ENCODE measurements around the gene NOS1. TPM values are rescaled to one million over a fixed set of nuclear protein-coding genes. Genes with fewer than 3 reads are reported as not detected.
"Not testable (repeated sequence)": the region's sequence is repeated elsewhere in the genome, so short reads cannot be mapped to it uniquely, and the experiment has no call there.

NOS1 gene
- total RNA-seq, 1 donor from 2014 or later: 0.05 TPM

DNA sequence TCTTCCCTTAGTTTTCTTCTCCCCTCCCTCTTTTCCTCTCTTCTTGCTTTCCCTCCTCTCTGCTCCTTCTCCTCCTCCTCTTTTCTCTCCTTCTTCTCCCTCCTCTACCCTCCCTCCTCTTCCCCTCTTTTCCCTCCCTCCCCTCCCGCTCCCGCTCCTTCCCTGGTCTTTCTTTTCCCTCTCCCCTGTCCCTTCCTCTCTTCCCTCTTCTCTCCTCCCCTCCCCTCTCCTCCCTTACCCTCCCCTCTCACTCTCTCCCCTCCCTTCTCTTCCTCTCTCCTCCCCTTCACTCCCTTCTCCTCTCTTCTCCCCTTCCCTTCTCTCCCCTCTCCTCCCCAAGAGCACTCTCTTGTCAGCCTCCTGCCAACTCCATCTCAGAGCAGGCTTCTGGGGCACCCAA, 153.8 kb downstream of the NOS1 start:
- H3K27me3 Mint-ChIP-seq (ENCODE audit: unreplicated experiment): peaks cover 35% of the 10 kb centered on the region
- no peak overlapping the region for H3K27ac Mint-ChIP-seq (ENCODE audit: unreplicated experiment)
- no peak overlapping the region for H3K4me3 Mint-ChIP-seq (ENCODE audit: unreplicated experiment)
- H3K36me3 Mint-ChIP-seq (ENCODE audit: unreplicated experiment): no peaks in the 10 kb centered on the region
- TF ChIP-seq, protein P1, sequence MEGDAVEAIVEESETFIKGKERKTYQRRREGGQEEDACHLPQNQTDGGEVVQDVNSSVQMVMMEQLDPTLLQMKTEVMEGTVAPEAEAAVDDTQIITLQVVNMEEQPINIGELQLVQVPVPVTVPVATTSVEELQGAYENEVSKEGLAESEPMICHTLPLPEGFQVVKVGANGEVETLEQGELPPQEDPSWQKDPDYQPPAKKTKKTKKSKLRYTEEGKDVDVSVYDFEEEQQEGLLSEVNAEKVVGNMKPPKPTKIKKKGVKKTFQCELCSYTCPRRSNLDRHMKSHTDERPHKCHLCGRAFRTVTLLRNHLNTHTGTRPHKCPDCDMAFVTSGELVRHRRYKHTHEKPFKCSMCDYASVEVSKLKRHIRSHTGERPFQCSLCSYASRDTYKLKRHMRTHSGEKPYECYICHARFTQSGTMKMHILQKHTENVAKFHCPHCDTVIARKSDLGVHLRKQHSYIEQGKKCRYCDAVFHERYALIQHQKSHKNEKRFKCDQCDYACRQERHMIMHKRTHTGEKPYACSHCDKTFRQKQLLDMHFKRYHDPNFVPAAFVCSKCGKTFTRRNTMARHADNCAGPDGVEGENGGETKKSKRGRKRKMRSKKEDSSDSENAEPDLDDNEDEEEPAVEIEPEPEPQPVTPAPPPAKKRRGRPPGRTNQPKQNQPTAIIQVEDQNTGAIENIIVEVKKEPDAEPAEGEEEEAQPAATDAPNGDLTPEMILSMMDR (IDR thresholded peaks at IDR 0.05): no peak
- H3K9me3 Mint-ChIP-seq (ENCODE audit: unreplicated experiment): no peaks in the 10 kb centered on the region
- no peak for DNase-seq (ENCODE audit: extremely low spot score, unreplicated experiment)
- H3K4me1 Mint-ChIP-seq (ENCODE audit: unreplicated experiment): no peaks in the 10 kb centered on the region

DNA sequence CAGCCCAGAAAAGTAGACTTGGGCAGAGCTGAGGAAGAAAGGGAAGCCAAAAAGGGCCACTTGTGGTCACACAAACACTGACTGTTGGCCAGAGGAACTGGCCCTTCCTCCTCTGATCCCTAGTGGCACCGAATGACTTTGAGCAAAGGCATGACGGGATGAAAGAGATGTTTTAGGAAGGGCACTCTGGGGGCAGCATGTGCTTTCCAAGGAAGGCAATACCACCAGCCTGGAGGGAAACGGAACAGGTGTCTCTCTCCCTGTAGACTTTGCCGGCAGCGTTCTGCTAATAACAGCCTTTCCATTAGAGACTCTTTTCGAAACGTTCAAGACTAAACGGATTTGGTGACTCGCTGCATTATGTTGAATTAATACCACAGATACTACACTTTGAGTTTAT, 158.9 kb downstream of the NOS1 start:
- Mint-ChIP-seq H3K4me1 (ENCODE audit: unreplicated experiment) (no peaks in the 10 kb centered on the region), H3K27me3 (ENCODE audit: unreplicated experiment) (peaks cover 40% of the 10 kb centered on the region), H3K27ac (ENCODE audit: unreplicated experiment) (no peak overlapping the region), H3K9me3 (ENCODE audit: unreplicated experiment) (no peaks in the 10 kb centered on the region), H3K4me3 (ENCODE audit: unreplicated experiment) (no peak overlapping the region), H3K36me3 (ENCODE audit: unreplicated experiment) (no peaks in the 10 kb centered on the region)
- DNase-seq (ENCODE audit: extremely low spot score, unreplicated experiment): no peak
- TF ChIP-seq, protein P1 (IDR thresholded peaks at IDR 0.05): no peak

DNA sequence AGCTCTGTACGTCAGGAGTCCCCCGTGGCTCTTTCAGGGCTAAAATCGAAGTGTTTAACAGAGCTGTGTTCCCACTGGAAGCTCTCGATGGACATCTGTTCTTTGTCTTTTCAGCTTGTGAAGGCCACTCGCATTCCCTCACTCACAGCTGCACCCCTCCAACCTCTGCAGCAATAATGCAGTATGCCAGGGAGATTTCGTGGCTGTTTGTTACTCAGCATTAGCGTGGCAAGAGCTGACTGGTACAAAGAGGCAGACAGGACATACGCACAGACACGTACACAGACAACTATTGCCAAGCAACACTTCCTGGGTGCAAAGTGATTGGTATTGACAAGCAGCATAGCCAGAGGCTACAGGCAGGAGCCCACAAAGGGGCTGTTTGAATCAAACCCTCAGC, 159.4 kb downstream of the NOS1 start:
- H3K27me3 Mint-ChIP-seq (ENCODE audit: unreplicated experiment): peaks cover 43% of the 10 kb centered on the region
- DNase-seq (ENCODE audit: extremely low spot score, unreplicated experiment): no peak
- no peaks in the 10 kb centered on the region for H3K36me3 Mint-ChIP-seq (ENCODE audit: unreplicated experiment)
- no peaks in the 10 kb centered on the region for H3K4me1 Mint-ChIP-seq (ENCODE audit: unreplicated experiment)
- TF ChIP-seq, protein P1 (IDR thresholded peaks at IDR 0.05): no peak
- H3K4me3 Mint-ChIP-seq (ENCODE audit: unreplicated experiment): no peak overlapping the region
- no peaks in the 10 kb centered on the region for H3K9me3 Mint-ChIP-seq (ENCODE audit: unreplicated experiment)
- no peak overlapping the region for H3K27ac Mint-ChIP-seq (ENCODE audit: unreplicated experiment)

DNA sequence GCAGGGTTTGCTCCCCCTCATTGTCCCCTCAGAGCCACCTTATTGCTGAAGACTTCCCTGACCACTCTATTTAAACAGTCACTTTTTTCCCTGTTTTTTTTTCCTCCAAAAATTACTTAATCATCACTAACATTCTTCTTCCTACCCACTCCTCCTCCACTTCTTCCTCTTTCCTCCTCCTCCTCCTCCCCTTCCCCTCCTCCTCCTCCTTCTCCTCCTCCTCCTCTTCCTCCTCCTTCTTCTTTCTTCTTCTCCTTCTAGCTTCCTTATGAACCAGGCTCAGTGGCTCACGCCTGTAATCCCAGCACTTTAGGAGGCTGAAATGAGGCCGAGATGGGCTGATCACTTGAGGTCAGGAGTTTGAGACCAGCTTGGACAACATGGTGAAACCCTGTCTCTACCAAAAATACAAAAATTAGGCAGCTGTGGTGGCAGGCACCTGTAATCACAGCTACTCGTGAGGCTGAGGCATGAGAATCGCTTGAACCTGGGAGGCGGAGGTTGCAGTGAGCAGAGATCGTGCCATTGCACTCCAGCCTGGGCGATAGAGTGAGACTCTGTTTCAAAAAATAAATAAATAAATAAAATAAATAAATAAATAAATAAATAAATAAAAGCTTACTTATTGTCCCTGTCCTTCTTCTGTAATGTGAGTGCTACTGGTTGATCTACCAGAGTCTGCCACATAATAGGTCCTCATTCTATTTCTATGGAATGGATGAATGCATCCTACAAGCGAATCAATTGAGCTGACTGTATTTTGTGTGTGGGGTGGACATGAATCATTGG, 161.3 kb downstream of the NOS1 start:
- not testable (repeated sequence) for H3K4me3 Mint-ChIP-seq (ENCODE audit: unreplicated experiment); H3K36me3 Mint-ChIP-seq (ENCODE audit: unreplicated experiment); H3K4me1 Mint-ChIP-seq (ENCODE audit: unreplicated experiment); DNase-seq (ENCODE audit: extremely low spot score, unreplicated experiment); H3K9me3 Mint-ChIP-seq (ENCODE audit: unreplicated experiment); H3K27ac Mint-ChIP-seq (ENCODE audit: unreplicated experiment)
- H3K27me3 Mint-ChIP-seq (ENCODE audit: unreplicated experiment): peaks cover 53% of the 10 kb centered on the region

DNA sequence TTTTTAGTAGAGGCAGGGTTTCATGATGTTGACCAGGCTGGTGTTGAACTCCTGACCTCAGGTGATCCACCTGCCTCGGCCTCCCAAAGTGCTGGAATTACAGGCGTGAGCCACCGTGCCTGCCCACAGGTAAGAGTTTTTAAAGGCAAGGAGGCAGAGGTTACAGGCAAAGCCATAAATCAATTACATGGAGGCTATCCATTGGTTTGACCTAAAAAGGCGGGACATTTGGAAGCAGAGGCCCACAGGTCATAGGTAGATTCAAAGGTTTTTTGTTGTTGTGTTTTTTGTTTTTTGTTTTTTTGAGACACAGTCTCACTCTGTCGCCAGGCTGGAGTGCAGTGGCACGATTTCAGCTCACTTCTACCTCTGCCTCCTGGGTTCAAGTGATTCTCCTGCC, 165.1 kb downstream of the NOS1 start:
- DNase-seq (ENCODE audit: extremely low spot score, unreplicated experiment); H3K27ac Mint-ChIP-seq (ENCODE audit: unreplicated experiment); H3K9me3 Mint-ChIP-seq (ENCODE audit: unreplicated experiment); H3K4me3 Mint-ChIP-seq (ENCODE audit: unreplicated experiment); H3K36me3 Mint-ChIP-seq (ENCODE audit: unreplicated experiment); H3K4me1 Mint-ChIP-seq (ENCODE audit: unreplicated experiment): not testable (repeated sequence)
- peaks cover 55% of the 10 kb centered on the region for H3K27me3 Mint-ChIP-seq (ENCODE audit: unreplicated experiment)

DNA sequence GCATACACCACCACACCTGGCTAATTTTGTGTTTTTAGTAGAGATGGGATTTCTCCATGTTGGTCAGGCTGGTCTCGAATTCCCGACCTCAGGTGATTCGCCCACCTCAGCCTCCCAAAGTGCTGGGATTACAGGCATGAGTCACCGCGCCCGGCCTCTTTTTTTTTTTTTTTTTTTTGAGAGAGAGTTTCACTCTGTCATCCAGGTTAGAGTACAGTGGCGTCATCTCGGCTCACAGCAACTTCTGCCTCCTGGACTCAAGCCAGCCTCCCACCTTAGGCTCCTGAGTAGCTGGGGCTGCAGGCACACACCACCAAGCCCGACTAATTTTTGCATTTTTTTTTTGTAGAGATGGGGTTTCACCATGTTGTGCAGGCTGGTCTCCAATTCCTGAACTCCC, 166.4 kb downstream of the NOS1 start:
- not testable (repeated sequence) for H3K27ac Mint-ChIP-seq (ENCODE audit: unreplicated experiment); H3K4me1 Mint-ChIP-seq (ENCODE audit: unreplicated experiment); H3K9me3 Mint-ChIP-seq (ENCODE audit: unreplicated experiment); DNase-seq (ENCODE audit: extremely low spot score, unreplicated experiment); H3K4me3 Mint-ChIP-seq (ENCODE audit: unreplicated experiment); H3K36me3 Mint-ChIP-seq (ENCODE audit: unreplicated experiment)
- peaks cover 49% of the 10 kb centered on the region for H3K27me3 Mint-ChIP-seq (ENCODE audit: unreplicated experiment)

Measured in osteocyte (in vitro differentiated cells).